ENCODE measurements around the gene GRIA2. TPM values are rescaled to one million over a fixed set of nuclear protein-coding genes. Genes with fewer than 3 reads are reported as not detected.

The GRIA2 gene
- total and polyA plus RNA-seq, 2 donors (not counting 1 experiment from before 2014, with no cell fraction given) = not detected

DNA sequence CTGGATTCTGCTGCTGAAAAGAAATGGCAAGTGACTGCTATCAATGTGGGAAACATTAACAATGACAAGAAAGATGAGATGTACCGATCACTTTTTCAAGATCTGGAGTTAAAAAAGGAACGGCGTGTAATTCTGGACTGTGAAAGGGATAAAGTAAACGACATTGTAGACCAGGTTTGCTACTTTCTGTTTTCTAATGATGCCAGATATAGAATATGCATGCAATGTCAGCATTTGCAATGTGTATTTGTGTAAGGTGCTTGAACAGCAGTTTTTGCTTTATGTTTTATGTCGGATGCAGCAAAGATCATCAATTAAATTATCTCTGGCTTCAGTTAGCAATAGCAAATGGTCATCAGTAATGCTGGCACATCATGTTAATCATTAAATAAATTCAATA lies 92.2 kb downstream of the GRIA2 start:
- Histone ChIP-seq H3K9me3 (ENCODE audit: control extremely low read depth in 1 of 3, control insufficient read depth in 2 of 3, insufficient read depth in 1 of 3, low read length in 2 of 3) (no peaks in the 10 kb centered on the region), H3K4me2 (replicated peaks; ENCODE audit: low read depth, low read length, poor library complexity, severe bottlenecking) (no peak overlapping the region), H3K79me2 (ENCODE audit: control insufficient read depth, insufficient read depth, low read length) (no peaks in the 10 kb centered on the region), H3K4me3 (ENCODE audit: control extremely low read depth in 1 of 5, extremely low read depth in 1 of 5, insufficient read depth in 1 of 5, low read depth in 2 of 5, low read length in 4 of 5) (no peak overlapping the region), H3K27me3 (replicated peaks in 1 of 4; ENCODE audit: control extremely low read depth in 1 of 4, control insufficient read depth in 3 of 4, insufficient read depth in 4 of 4, low read length in 3 of 4) (no peaks in the 10 kb centered on the region), H4K20me1 (ENCODE audit: control insufficient read depth, insufficient read depth, low read length, poor library complexity, severe bottlenecking) (no peaks in the 10 kb centered on the region), H2AFZ (ENCODE audit: insufficient read depth, low read depth, low read length, poor library complexity, severe bottlenecking) (no peak overlapping the region), H3K27ac (ENCODE audit: low read length in 2 of 2) (no peak overlapping the region), H3K9ac (ENCODE audit: low read length) (no peak overlapping the region), H3K4me1 (ENCODE audit: control insufficient read depth in 2 of 2, insufficient read depth in 2 of 2, low read length in 2 of 2) (no peaks in the 10 kb centered on the region), H3K36me3 (replicated peaks in 1 of 2; ENCODE audit: control extremely low read depth in 1 of 2, control insufficient read depth in 1 of 2, extremely low read depth in 1 of 2, insufficient read depth in 2 of 2, low read length in 1 of 2) (no peaks in the 10 kb centered on the region)
- DNase-seq (no peak), ATAC-seq (ENCODE audit: low read depth) (no peak)
- Mint-ChIP-seq H3K27ac (no peak overlapping the region), H3K9me3 (ENCODE audit: insufficient read depth) (no peaks in the 10 kb centered on the region), H3K4me1 (no peaks in the 10 kb centered on the region), H3K27me3 (no peaks in the 10 kb centered on the region), H3K4me3 (no peak overlapping the region)
- ChIA-PET POLR2A (no interaction called here), CTCF (no interaction called here)
- intact Hi-C loops (cut with micrococcal nuclease) = no loop called here
- TF ChIP-seq EZH2 (IDR thresholded peaks at IDR 0.05; ENCODE audit: borderline replicate concordance, insufficient read depth, low read depth, low read length, poor library complexity, severe bottlenecking) = no peak
- TF ChIP-seq CTCF (IDR thresholded peaks at IDR 0.05) = no peak
- 90% methylated on average over 4 of the region's 5 CpGs for WGBS (ENCODE audit: insufficient coverage)

DNA sequence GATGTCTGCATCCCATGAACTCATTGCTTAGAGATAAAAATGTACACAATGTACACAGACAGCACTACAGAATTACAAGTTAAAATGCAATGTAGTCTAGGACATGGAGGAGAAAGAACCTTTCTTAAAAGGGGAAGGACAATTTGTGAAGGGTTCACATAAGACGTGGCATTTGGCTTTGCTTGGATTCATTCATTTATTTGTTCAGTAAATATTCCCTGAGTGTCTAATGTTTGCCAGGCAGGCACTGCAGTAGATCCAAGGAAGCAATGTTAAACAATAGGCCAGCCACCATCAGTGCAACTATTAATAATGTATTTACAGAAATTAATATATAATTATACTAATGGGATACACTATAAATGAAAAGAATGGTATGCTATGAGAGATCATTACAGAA lies 94.4 kb downstream of the GRIA2 start:
- POLR2A ChIA-PET = no interaction called here

More for the DNA sequence above, 94.4 kb downstream of the GRIA2 start:
- Histone ChIP-seq H3K36me3 (replicated peaks in 1 of 2; ENCODE audit: control extremely low read depth in 1 of 2, control insufficient read depth in 1 of 2, extremely low read depth in 1 of 2, insufficient read depth in 2 of 2, low read length in 1 of 2) (no peaks in the 10 kb centered on the region), H3K79me2 (ENCODE audit: control insufficient read depth, insufficient read depth, low read length) (no peaks in the 10 kb centered on the region), H3K4me3 (ENCODE audit: control extremely low read depth in 1 of 5, extremely low read depth in 1 of 5, insufficient read depth in 1 of 5, low read depth in 2 of 5, low read length in 4 of 5) (no peak overlapping the region), H3K27ac (ENCODE audit: low read length in 2 of 2) (no peak overlapping the region), H3K4me1 (ENCODE audit: control insufficient read depth in 2 of 2, insufficient read depth in 2 of 2, low read length in 2 of 2) (no peaks in the 10 kb centered on the region), H2AFZ (ENCODE audit: insufficient read depth, low read depth, low read length, poor library complexity, severe bottlenecking) (no peak overlapping the region), H3K4me2 (replicated peaks; ENCODE audit: low read depth, low read length, poor library complexity, severe bottlenecking) (no peak overlapping the region), H3K27me3 (replicated peaks in 1 of 4; ENCODE audit: control extremely low read depth in 1 of 4, control insufficient read depth in 3 of 4, insufficient read depth in 4 of 4, low read length in 3 of 4) (no peaks in the 10 kb centered on the region), H3K9me3 (ENCODE audit: control extremely low read depth in 1 of 3, control insufficient read depth in 2 of 3, insufficient read depth in 1 of 3, low read length in 2 of 3) (no peaks in the 10 kb centered on the region), H3K9ac (ENCODE audit: low read length) (no peak overlapping the region), H4K20me1 (ENCODE audit: control insufficient read depth, insufficient read depth, low read length, poor library complexity, severe bottlenecking) (no peaks in the 10 kb centered on the region)
- intact Hi-C loops (cut with micrococcal nuclease) = no loop called here
- no CpG with 5 or more reads among the region's 1 CpG for WGBS (ENCODE audit: insufficient coverage)
- DNase-seq (no peak), ATAC-seq (ENCODE audit: low read depth) (no peak)
- CTCF ChIA-PET = no interaction called here
- H3K4me3 Mint-ChIP-seq = no peak overlapping the region
- TF ChIP-seq CTCF (IDR thresholded peaks at IDR 0.05) (no peak), EZH2 (IDR thresholded peaks at IDR 0.05; ENCODE audit: borderline replicate concordance, insufficient read depth, low read depth, low read length, poor library complexity, severe bottlenecking) (no peak)
- H3K27me3 Mint-ChIP-seq = no peaks in the 10 kb centered on the region
- no peaks in the 10 kb centered on the region for H3K9me3 Mint-ChIP-seq (ENCODE audit: insufficient read depth)
- no peaks in the 10 kb centered on the region for H3K4me1 Mint-ChIP-seq
- no peak overlapping the region for H3K27ac Mint-ChIP-seq
